Mesodermal cell (in vitro differentiated cells): Measurements from ENCODE around the gene CALML6.

Source experiments
- H3K27ac ChIP-seq: 2 replicates; pipeline ENCODE4 v1.7.0; 2013; ENCODE audit warnings: mild to moderate bottlenecking, low read depth, low read length, moderate library complexity; ENCODE audit not compliant: severe bottlenecking
- H3K36me3 ChIP-seq: 2 replicates; pipeline ENCODE4 v1.7.1; 2013; ENCODE audit warnings: mild to moderate bottlenecking, low read length, moderate library complexity; ENCODE audit not compliant: control insufficient read depth, insufficient read depth
- H3K4me1 ChIP-seq: one replicate; pipeline ENCODE4 v1.7.1; 2013; ENCODE audit warnings: mild to moderate bottlenecking, low read length; ENCODE audit not compliant: insufficient read depth, control insufficient read depth, poor library complexity, severe bottlenecking
- H3K4me3 ChIP-seq: 2 replicates; pipeline ENCODE4 v1.7.0; 2013; ENCODE audit warnings: low read length, control low read depth, mild to moderate bottlenecking; ENCODE audit not compliant: insufficient read depth, poor library complexity, severe bottlenecking; ENCODE audit errors: extremely low read depth
- H3K9me3 ChIP-seq: 2 replicates; pipeline ENCODE4 v1.7.1; 2013; ENCODE audit warnings: mild to moderate bottlenecking, low read length, moderate library complexity; ENCODE audit not compliant: control insufficient read depth
- WGBS, 2 experiments: methylation state at CpG; one replicate each; pipeline ENCODE4 v1.1.5; 2013; ENCODE audit warnings: missing lambda C conversion rate in 2 of 2; ENCODE audit not compliant: insufficient coverage in 2 of 2; 5-methylcytosine and 5-hydroxymethylcytosine counted together

Gene CALML6

GRCh38 chr1:1892763-1893120 lies 22.3 kb upstream of the CALML6 start:
- H3K4me1 ChIP-seq = peaks cover 22% of the 10 kb centered on the region
- H3K36me3 ChIP-seq = peaks cover 11% of the 10 kb centered on the region
- 90 to 100% methylated on average over 1 to 2 of the region's 7 CpGs for WGBS, 2 experiments

GRCh38 chr1:1893291-1893985 lies 21.6 kb upstream of the CALML6 start:
- 93 to 94% methylated on average over 17 to 19 of the region's 19 CpGs for WGBS, 2 experiments
- Histone ChIP-seq H3K27ac (no peak overlapping the region), H3K36me3 (peaks cover 4% of the 10 kb centered on the region), H3K4me3 (no peak overlapping the region), H3K4me1 (peaks cover 15% of the 10 kb centered on the region), H3K9me3 (no peaks in the 10 kb centered on the region)

More at GRCh38 chr1:1892763-1893120, 22.3 kb upstream of the CALML6 start:
- no peaks in the 10 kb centered on the region for H3K9me3 ChIP-seq
- no peak overlapping the region for H3K27ac ChIP-seq
- no peak overlapping the region for H3K4me3 ChIP-seq

GRCh38 chr1:1893997-1894353 lies 21.1 kb upstream of the CALML6 start:
- WGBS, 2 experiments = 91 to 100% methylated on average over 2 of the region's 2 CpGs
- Histone ChIP-seq H3K4me1 (peaks cover 10% of the 10 kb centered on the region), H3K36me3 (peaks cover 3% of the 10 kb centered on the region), H3K4me3 (no peak overlapping the region), H3K27ac (no peak overlapping the region), H3K9me3 (no peaks in the 10 kb centered on the region)

- H3K36me3 ChIP-seq = peaks cover 3% of the 10 kb centered on the region
- no peak overlapping the region for H3K4me3 ChIP-seq
- H3K9me3 ChIP-seq = no peaks in the 10 kb centered on the region
- H3K27ac ChIP-seq = no peak overlapping the region
- H3K4me1 ChIP-seq = peaks cover 9% of the 10 kb centered on the region
- 57 to 58% methylated on average over 7 to 8 of the region's 14 CpGs for WGBS, 2 experiments
Observed at GRCh38 chr1:1894354-1895059, 20.6 kb upstream of the CALML6 start.

- Histone ChIP-seq H3K4me1 (peaks cover 9% of the 10 kb centered on the region), H3K27ac (no peak overlapping the region), H3K36me3 (peaks cover 3% of the 10 kb centered on the region), H3K4me3 (no peak overlapping the region), H3K9me3 (no peaks in the 10 kb centered on the region)
- 66 to 75% methylated on average over 7 to 10 of the region's 10 CpGs for WGBS, 2 experiments
Observed at GRCh38 chr1:1895060-1895418, 20.0 kb upstream of the CALML6 start.

- no peak overlapping the region for H3K4me3 ChIP-seq
- H3K27ac ChIP-seq = no peak overlapping the region
- H3K9me3 ChIP-seq = no peaks in the 10 kb centered on the region
- H3K36me3 ChIP-seq = peaks cover 3% of the 10 kb centered on the region
- 93 to 97% methylated on average over 13 to 14 of the region's 14 CpGs for WGBS, 2 experiments
- H3K4me1 ChIP-seq = peaks cover 9% of the 10 kb centered on the region
Observed at GRCh38 chr1:1895456-1896336, 19.4 kb upstream of the CALML6 start.

GRCh38 chr1:1898246-1898933 lies 16.7 kb upstream of the CALML6 start:
- Histone ChIP-seq H3K36me3 (no peaks in the 10 kb centered on the region), H3K4me3 (no peak overlapping the region), H3K4me1 (peaks cover 5% of the 10 kb centered on the region), H3K9me3 (no peaks in the 10 kb centered on the region), H3K27ac (no peak overlapping the region)
- WGBS, 2 experiments = 93 to 95% methylated on average over 5 of the region's 6 CpGs

GRCh38 chr1:1899266-1899966 lies 15.6 kb upstream of the CALML6 start:
- WGBS, 2 experiments = 76 to 86% methylated on average over 12 to 14 of the region's 16 CpGs
- peaks cover 4% of the 10 kb centered on the region for H3K4me1 ChIP-seq
- no peak overlapping the region for H3K4me3 ChIP-seq
- H3K36me3 ChIP-seq = no peaks in the 10 kb centered on the region
- no peak overlapping the region for H3K27ac ChIP-seq
- no peaks in the 10 kb centered on the region for H3K9me3 ChIP-seq

GRCh38 chr1:1899967-1900327 lies 15.1 kb upstream of the CALML6 start:
- Histone ChIP-seq H3K27ac (no peak overlapping the region), H3K9me3 (no peaks in the 10 kb centered on the region), H3K4me1 (no peaks in the 10 kb centered on the region), H3K4me3 (no peak overlapping the region), H3K36me3 (no peaks in the 10 kb centered on the region)
- 92 to 96% methylated on average over 7 to 9 of the region's 9 CpGs for WGBS, 2 experiments
